ENCODE measurements around the gene AKT3.
A peak's percentile ranks its signal among the peaks of the same experiment; 100 is the strongest.
"Not testable (repeated sequence)": the region's sequence is repeated elsewhere in the genome, so short reads cannot be mapped to it uniquely, and the experiment has no call there.

Gene AKT3

GRCh38 chr1:243597383-243597782 is 252.7 kb downstream of the AKT3 start:
- no peak for DNase-seq (ENCODE audit: low read depth)

GRCh38 chr1:243596431-243597062 is 253.5 kb downstream of the AKT3 start:
- peak; percentile 74 for DNase-seq (ENCODE audit: low read depth)

- DNase-seq (ENCODE audit: low read depth) = no peak
Measured at GRCh38 chr1:243595527-243596210, 254.4 kb downstream of the AKT3 start.

- no peak for DNase-seq (ENCODE audit: low read depth)
Measured at GRCh38 chr1:243594455-243594854, 255.6 kb downstream of the AKT3 start.

GRCh38 chr1:243589286-243589685 is 260.8 kb downstream of the AKT3 start:
- not testable (repeated sequence) for DNase-seq (ENCODE audit: low read depth)

- no peak for DNase-seq (ENCODE audit: low read depth)
Measured at GRCh38 chr1:243587823-243588560, 262.1 kb downstream of the AKT3 start.

GRCh38 chr1:243587285-243587684 is 262.8 kb downstream of the AKT3 start:
- DNase-seq (ENCODE audit: low read depth) = no peak

- no peak for DNase-seq (ENCODE audit: low read depth)
Measured at GRCh38 chr1:243585982-243586381, 264.1 kb downstream of the AKT3 start.

GRCh38 chr1:243582326-243582725 is 267.7 kb downstream of the AKT3 start:
- DNase-seq (ENCODE audit: low read depth) = peak; percentile 38

- DNase-seq (ENCODE audit: low read depth) = no peak
Measured at GRCh38 chr1:243580984-243581383, 269.1 kb downstream of the AKT3 start.

GRCh38 chr1:243580072-243580471 is 270.0 kb downstream of the AKT3 start:
- no peak for DNase-seq (ENCODE audit: low read depth)

GRCh38 chr1:243575070-243575469 is 275.0 kb downstream of the AKT3 start:
- DNase-seq (ENCODE audit: low read depth) = no peak

GRCh38 chr1:243572940-243573339 is 277.1 kb downstream of the AKT3 start:
- DNase-seq (ENCODE audit: low read depth) = no peak

GRCh38 chr1:243568793-243569192 is 281.2 kb downstream of the AKT3 start:
- DNase-seq (ENCODE audit: low read depth) = peak; percentile 7

- no peak for DNase-seq (ENCODE audit: low read depth)
Measured at GRCh38 chr1:243564814-243565213, 285.2 kb downstream of the AKT3 start.

GRCh38 chr1:243563732-243564131 is 286.3 kb downstream of the AKT3 start:
- no peak for DNase-seq (ENCODE audit: low read depth)

- DNase-seq (ENCODE audit: low read depth) = no peak
Measured at GRCh38 chr1:243562473-243562872, 287.6 kb downstream of the AKT3 start.

GRCh38 chr1:243561588-243562319 is 288.3 kb downstream of the AKT3 start:
- DNase-seq (ENCODE audit: low read depth) = no peak

GRCh38 chr1:243559575-243560162 is 290.4 kb downstream of the AKT3 start:
- DNase-seq (ENCODE audit: low read depth) = no peak

- no peak for DNase-seq (ENCODE audit: low read depth)
Measured at GRCh38 chr1:243558576-243558975, 291.5 kb downstream of the AKT3 start.

- no peak for DNase-seq (ENCODE audit: low read depth)
Measured at GRCh38 chr1:243557866-243558265, 292.2 kb downstream of the AKT3 start.

- DNase-seq (ENCODE audit: low read depth) = no peak
Measured at GRCh38 chr1:243554686-243555085, 295.4 kb downstream of the AKT3 start.
